ENCODE results near the gene OR6J1. TPM values are rescaled to one million over a fixed set of nuclear protein-coding genes. Genes with fewer than 3 reads are reported as not detected.
A peak's percentile ranks its signal among the peaks of the same experiment; 100 is the strongest.

The OR6J1 gene
- total and polyA plus RNA-seq, 9 of the 15 experiments (the other 6 are each of a cell fraction or from before 2014, with no cell fraction given) = not detected

GRCh38 chr14:22626590-22626989 is 17.6 kb downstream of the OR6J1 start:
- Histone ChIP-seq H3K4me2 (ENCODE audit: insufficient read depth, low read length) (no peak overlapping the region), H3K79me2 (ENCODE audit: control insufficient read depth, insufficient read depth, low read length) (no peaks in the 10 kb centered on the region), H3K9me3 (replicated peaks; ENCODE audit: control insufficient read depth, insufficient read depth, low read depth, low read length) (no peaks in the 10 kb centered on the region), H3K27ac (ENCODE audit: extremely low read depth, low read depth, low read length) (no peak overlapping the region), H3K27me3 (ENCODE audit: control insufficient read depth in 2 of 2, insufficient read depth in 2 of 2, low read length in 2 of 2) (no peaks in the 10 kb centered on the region), H3K9me1 (ENCODE audit: control insufficient read depth, insufficient read depth, low read length) (no peaks in the 10 kb centered on the region), H4K20me1 (replicated peaks; ENCODE audit: control insufficient read depth, insufficient read depth, low read length) (no peaks in the 10 kb centered on the region), H3K9ac (ENCODE audit: insufficient read depth in 1 of 2, low read depth in 2 of 2, low read length in 2 of 2) (no peak overlapping the region), H3K36me3 (ENCODE audit: control insufficient read depth, insufficient read depth, low read length) (no peaks in the 10 kb centered on the region), H2AFZ (ENCODE audit: low read depth, low read length) (peak overlapping the region; percentile 40; the same call in 1 of the 2 replicates), H3K4me1 (replicated peaks in 1 of 2; ENCODE audit: control insufficient read depth in 2 of 2, insufficient read depth in 2 of 2, low read length in 2 of 2) (peaks cover 0 to 10% of the 10 kb centered on the region in 2 experiments; a peak in 3 of 5 replicates), H3K4me3 (no peak overlapping the region)
- 36% methylated on average over 4 of the region's 6 CpGs for WGBS (ENCODE audit: insufficient coverage, low coverage, missing lambda C conversion rate)
- CTCF ChIA-PET (ENCODE audit: low intra/inter-chr PET ratio) = no interaction called here
- intact Hi-C loops (cut with micrococcal nuclease) = no loop called here
- FAIRE-seq (no peak), ATAC-seq (no peak; the same call in 2 of the 3 replicates), DNase-seq (ENCODE audit: extremely low read depth in 1 of 4, low spot score in 3 of 4) (no peak)
- BruUV-seq (replicated peaks) = no TSS peak
- POLR2A ChIA-PET = no interaction called here
- in situ Hi-C loops (cut with MboI) = no loop called here
- peak; percentile 89 for TF ChIP-seq NR2C1 (IDR thresholded peaks at IDR 0.05)
- TF ChIP-seq NR2C1 (tag; IDR thresholded peaks at IDR 0.05) = peak; percentile 89
- TF ChIP-seq ZNF551 (CRISPR knock-in tag; IDR thresholded peaks at IDR 0.05) = no peak
- TF ChIP-seq GABPA (tag; conservative IDR thresholded peaks at IDR 0.05; ENCODE audit: low read depth) = 0 out of 2 replicates have a peak, but pooled peaks have one; percentile 35
- TF ChIP-seq ZBTB40 (IDR thresholded peaks at IDR 0.05) = 0 out of 2 replicates have a peak, but pooled peaks have one; percentile 28
- TF ChIP-seq ZBTB40 (CRISPR knock-in tag; IDR thresholded peaks at IDR 0.05) = no peak
- TF ChIP-seq NR2C2 (CRISPR knock-in tag; IDR thresholded peaks at IDR 0.05) = no peak
- peak; percentile 63 for TF ChIP-seq NR2C2 (tag; IDR thresholded peaks at IDR 0.05)
- no peak for TF ChIP-seq XRCC3 (IDR thresholded peaks at IDR 0.05)
